Putamen (tissue), 1 donor: ENCODE measurements around the gene KMT2B.
"Not testable (repeated sequence)": the region's sequence is repeated elsewhere in the genome, so short reads cannot be mapped to it uniquely, and the experiment has no call there.

Source experiments
- DNase-seq: peaks from one replicate; pipeline ENCODE4 v3.0.0-alpha.2; 2016; ENCODE audit warnings: low spot score

The KMT2B gene

GRCh38 chr19:35756377-35757230 is 38.8 kb downstream of the KMT2B start, which contains the start of gene HSPB6:
TSS of gene HSPB6 (minus strand) at chr19:35757029. CDS start at chr19:35757008, 21 bp downstream.
- DNase-seq: no peak

GRCh38 chr19:35757231-35757748 is 39.5 kb downstream of the KMT2B start:
- DNase-seq: no peak

DNA sequence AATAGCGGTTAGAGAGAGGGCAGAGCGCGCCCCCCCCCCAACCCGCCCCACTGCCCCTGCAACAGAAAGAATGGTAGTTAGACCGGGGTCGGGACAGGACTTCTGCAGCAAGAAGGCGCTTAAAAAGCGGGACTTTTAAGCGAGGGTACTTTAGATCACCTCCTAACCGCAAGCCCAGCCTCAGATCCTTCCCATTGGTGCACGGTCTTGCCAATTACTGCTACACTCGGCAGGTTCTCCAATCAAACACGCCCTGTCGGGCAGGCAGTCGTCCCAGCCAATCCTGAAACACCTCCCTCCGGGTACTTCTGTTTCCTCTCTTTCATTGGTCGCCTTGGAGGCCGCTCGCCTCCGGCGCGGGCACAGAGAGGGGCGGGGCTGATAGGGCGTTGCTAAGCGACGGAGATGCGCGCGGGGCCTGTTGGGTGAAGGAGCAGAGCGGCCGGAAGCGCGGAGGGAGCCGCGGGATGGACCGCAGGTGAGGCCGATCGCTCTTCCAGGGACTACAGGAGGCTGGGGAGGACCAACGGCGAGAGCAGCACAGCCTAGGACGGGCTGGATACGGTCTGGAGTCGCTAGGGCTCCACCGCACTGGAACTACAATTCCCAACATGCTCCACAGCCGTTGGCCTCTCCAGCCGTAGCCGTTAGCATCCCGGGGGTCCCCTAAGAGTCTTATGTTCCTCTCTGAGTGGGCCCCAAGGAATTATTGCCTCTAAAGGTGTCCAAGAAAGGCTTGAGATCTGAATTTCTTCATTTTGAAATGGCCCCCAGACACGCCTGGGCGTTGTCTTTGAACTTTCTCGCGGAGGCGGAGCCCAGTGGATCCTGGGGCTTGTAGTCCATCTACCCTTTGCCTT is 40.2 kb downstream of the KMT2B start, which contains the start of gene PROSER3:
Gene PROSER3 (plus strand): TSS at position 428 of the 860 bp plus-strand sequence. CDS start 40 bp downstream, at position 468.
- DNase-seq: peak; percentile 99

DNA sequence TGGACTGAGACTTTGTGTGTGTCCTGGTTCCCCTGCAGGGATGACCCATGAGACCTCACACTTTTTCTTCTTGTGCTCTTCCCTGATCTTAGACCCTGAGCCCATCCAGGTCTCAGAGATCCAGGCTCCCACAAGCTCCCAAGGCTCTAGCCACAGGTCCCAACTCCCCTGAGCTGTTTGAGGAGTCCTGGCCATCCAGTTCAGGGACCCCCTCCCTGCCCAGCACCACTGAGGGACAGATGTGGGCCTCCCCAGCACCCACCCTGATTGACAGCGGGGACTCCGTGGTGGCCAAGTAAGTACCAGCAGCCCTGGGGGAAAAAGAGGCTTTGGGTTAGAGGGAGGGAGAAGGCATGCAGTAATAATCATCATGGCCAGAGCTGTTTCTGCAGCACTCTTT is 41.9 kb downstream of the KMT2B start:
- DNase-seq: no peak

GRCh38 chr19:35760711-35761349 is 43.0 kb downstream of the KMT2B start:
- DNase-seq: no peak

DNA sequence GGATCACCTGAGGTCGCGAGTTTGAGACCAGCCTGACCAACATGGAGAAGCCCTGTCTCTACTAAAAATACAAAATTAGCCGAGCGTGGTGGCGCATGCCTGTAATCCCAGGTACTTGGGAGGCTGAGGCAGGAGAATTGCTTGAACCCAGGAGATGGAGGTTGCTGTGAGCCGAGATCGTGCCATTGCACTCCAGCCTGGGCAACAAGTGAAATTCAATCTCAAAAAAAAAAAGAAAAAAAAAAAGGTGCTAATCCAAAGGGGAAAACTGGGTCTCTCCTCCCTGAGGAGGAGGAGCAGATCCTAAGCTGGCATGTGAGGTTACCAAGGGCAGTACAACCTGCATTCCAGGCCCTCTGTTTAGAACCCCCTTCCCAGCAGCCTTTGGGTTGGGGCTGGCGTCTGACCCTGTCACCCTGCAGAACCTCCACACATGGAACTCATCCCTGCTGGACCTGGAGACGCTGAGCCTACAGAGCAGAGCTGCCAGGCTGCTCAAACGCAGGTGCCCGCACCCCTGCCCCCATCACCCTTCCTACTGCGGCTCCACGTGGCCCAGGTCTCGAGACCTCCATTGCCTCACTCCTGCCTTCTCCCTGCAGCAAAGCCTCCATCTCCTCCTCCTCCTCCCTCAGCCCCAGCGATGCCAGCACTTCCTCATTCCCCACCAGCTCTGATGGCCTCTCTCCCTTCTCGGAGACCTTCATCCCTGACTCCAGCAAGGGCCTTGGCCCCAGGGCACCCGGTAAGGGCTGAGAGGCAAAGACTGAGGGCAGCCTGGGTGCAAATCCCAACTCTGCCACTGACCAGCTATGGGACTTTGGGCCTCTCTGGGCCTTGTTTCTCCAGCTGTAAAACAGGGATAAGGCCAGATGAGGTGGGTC is 46.9 kb downstream of the KMT2B start:
- no peak for DNase-seq

GRCh38 chr19:35766571-35767104 is 48.8 kb downstream of the KMT2B start:
- no peak for DNase-seq

DNA sequence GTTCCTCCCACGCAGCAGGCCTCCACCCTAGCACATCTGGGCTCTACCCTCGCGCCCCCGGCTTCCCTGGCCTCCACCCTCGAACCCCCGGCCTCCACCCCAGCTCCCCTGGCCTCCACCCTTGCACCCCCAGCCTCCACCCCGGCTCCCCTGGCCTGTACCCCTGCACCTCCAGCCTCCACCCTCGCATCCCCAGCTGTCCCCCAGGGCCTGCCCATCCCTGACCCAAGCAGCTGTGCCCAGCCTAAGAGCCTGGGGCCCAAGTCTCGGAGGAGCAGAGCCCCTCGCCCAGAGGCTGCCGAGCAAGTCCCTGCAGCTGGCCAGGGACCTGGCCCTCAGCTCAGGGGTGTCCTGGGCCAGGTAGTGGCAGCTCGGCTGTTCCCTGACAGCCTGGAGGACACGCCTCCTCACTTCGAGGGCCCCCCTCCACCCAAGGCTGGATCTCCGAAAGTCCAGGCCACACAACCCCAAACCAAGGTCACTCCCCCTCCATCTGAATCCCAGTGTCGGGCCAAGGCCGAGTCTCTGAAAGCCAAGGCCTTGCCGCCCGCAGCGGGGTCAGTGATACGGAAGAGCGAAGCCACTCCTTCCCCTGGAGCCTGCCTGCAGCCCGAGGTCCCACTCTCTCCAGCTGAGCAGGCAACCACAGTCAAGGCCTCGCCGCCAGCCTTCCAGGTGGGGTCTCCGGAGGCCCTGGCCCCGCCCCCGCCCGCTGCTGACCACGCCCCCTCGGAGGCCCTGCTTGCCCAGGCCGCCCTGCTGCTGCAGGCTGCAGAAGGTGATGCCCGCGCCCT is 49.7 kb downstream of the KMT2B start:
- DNase-seq: no peak

DNA sequence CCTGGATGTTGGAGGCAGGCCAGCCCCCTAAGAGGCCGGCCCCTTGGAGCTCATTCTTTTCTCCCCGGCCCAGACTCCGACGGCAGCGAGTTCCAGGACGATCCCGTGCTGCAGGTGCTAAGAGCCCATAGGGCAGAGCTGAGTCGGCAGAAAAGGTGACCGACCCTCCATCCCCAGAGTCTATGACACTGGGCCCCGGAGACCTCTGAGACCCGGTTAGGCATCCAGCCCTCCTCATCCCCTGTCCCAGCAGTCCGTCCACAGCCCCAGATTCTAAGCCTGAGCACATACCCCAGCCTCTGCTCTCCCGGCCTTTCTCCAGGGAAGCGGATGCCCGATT is 50.2 kb downstream of the KMT2B start:
- no peak for DNase-seq

DNA sequence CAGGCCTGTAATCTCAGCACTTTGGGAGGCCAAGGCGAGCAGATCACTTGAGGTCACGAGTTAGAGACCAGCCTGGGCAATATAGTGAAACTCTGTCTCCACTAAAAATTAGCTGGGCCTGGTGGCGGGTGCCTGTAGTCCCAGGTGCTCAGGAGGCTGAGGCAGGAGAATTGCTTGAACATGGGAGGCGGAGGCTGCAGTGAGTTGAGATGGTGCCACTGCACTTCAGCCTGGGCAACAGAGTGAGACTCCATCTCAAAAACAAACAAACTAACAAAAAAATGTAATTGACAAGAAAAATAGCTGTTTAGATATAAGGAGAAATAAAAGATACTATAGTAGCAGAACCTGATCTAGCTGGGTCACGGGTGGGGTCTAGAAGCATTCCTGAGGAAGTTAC is 54.6 kb downstream of the KMT2B start:
- not testable (repeated sequence) for DNase-seq

- DNase-seq: no peak
Measured at GRCh38 chr19:35773020-35773806, 55.4 kb downstream of the KMT2B start.

GRCh38 chr19:35774274-35775045 is 56.7 kb downstream of the KMT2B start:
- DNase-seq: no peak

DNA sequence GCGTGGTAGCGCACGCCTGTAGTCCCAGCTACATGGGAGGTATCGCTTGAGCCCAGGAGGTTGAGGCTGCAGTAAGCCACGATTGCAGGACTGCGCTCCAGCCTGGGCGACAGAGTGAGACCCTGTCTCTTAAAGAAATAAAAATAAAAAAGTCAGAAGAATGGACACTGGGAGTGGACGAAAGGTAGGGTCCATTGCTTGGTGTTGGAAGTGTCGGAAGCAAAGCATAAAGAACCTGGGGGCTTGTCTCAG is 57.2 kb downstream of the KMT2B start:
- DNase-seq: no peak

GRCh38 chr19:35775298-35776101 is 57.7 kb downstream of the KMT2B start, which contains the start of gene ARHGAP33:
TSS of gene ARHGAP33 (plus strand) at chr19:35775564. CDS start at chr19:35775659, 95 bp downstream.
- peak; percentile 97 for DNase-seq

DNA sequence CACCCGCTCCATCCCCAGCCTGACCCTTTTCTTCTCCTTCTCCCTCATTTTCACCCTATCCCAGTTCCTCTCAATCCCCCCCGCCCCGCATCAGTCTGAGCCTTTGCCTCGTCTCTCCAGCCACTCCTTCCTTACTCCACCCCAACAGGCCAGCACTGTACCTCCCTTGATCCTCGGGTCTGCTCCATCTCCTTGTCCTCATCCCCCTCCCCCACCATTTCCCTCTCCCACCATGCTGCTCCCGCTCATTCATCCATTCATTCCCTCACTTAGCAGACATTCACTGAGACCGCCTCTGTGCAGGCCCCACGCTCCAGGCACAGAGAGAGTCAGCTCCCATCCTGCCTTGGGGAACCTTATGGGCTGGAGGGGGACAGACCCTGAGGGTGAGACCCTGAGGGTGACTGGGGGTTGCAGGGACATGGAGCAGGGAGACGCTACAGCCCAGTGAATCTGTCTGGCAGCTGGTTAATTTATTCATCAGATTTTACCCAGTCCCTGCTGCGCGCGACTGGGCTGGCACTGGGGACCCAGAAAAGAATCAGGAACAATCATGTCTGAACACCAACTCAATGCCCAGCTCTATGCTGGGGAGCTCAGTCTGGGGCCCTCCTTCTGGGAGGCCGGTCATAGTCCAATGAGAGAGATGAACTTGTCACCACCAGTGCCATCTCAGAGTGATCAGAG is 58.4 kb downstream of the KMT2B start:
- DNase-seq: no peak

- DNase-seq: peak; percentile 49
Measured at GRCh38 chr19:35777086-35777841, 59.5 kb downstream of the KMT2B start.
